T-helper 2 cell treated with Interferon-gamma antibody and Interleukin-4, amounts not matched to agents 5 μg/mL and 100 μg/mL, for 36 hours (primary cell): Measurements from ENCODE around the gene C16orf92.
"Not testable (repeated sequence)": the region's sequence is repeated elsewhere in the genome, so short reads cannot be mapped to it uniquely, and the experiment has no call there.

Experiments used
- DNase-seq: peaks from one replicate; pipeline ENCODE4 v3.0.0; 2021; ENCODE audit warnings: low spot score
- H3K27ac Mint-ChIP-seq: one replicate; pipeline ENCODE4 v1.8.0; 2021; ENCODE audit warnings: mild to moderate bottlenecking, mixed read lengths
- H3K27me3 Mint-ChIP-seq: one replicate; pipeline ENCODE4 v1.8.0; 2021; ENCODE audit warnings: low read depth, mixed read lengths
- H3K36me3 Mint-ChIP-seq: one replicate; pipeline ENCODE4 v1.8.0; 2021; ENCODE audit warnings: low read depth, mixed read lengths
- H3K4me1 Mint-ChIP-seq: one replicate; pipeline ENCODE4 v1.8.0; 2021; ENCODE audit warnings: low read depth, mixed read lengths
- H3K4me3 Mint-ChIP-seq: one replicate; pipeline ENCODE4 v1.8.0; 2022; ENCODE audit warnings: mild to moderate bottlenecking, moderate library complexity, mixed read lengths
- H3K9me3 Mint-ChIP-seq: one replicate; pipeline ENCODE4 v1.8.0; 2021; ENCODE audit warnings: mixed read lengths

C16orf92 gene

DNA sequence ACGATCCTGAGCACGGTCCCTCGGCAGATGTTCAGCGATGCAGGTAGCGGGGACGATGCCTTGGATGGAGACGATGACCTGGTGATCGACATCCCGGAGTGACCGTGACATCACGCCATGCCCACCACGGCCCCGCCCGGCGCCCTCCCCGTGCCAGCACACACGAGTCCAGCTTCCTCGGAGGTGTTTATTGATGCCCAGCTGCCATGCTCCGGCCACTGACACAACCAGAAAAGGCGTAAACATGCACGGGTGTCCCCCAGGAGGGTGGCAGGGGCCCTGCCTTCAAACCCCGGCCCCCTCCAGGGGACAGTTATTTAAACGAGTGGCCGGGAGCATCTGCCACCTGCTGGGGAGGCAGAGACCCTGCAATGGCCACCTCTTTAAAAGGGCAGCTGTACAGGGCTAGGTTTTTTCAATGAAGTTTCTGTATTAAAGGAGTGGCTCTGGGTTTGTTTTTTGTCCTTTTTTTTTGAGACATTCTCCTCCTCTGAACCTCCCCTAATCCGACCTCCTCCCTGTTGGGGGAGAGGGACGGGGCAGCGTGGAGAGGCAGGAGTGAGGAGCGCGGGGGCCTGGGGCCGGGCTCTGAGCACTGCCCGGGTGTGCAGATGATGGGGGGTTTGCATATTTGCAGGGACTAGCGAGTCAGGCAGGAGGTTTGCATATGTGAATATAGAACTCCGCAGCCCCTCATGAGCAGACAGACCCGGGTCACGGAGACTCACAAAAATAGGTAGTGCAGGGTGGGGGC is 17.5 kb upstream of the C16orf92 start:
- DNase-seq: no peak
- H3K27me3 Mint-ChIP-seq: peaks cover 14% of the 10 kb centered on the region
- H3K27ac Mint-ChIP-seq: no peak overlapping the region
- peaks cover 16% of the 10 kb centered on the region for H3K36me3 Mint-ChIP-seq
- no peak overlapping the region for H3K4me3 Mint-ChIP-seq
- peaks cover 1% of the 10 kb centered on the region for H3K4me1 Mint-ChIP-seq
- H3K9me3 Mint-ChIP-seq: no peaks in the 10 kb centered on the region

GRCh38 chr16:30006095-30006473 is 16.9 kb upstream of the C16orf92 start:
- no peak overlapping the region for H3K4me3 Mint-ChIP-seq
- H3K4me1 Mint-ChIP-seq: peaks cover 2% of the 10 kb centered on the region
- H3K9me3 Mint-ChIP-seq: no peaks in the 10 kb centered on the region
- no peak for DNase-seq
- peaks cover 15% of the 10 kb centered on the region for H3K36me3 Mint-ChIP-seq
- peaks cover 16% of the 10 kb centered on the region for H3K27me3 Mint-ChIP-seq
- no peak overlapping the region for H3K27ac Mint-ChIP-seq

GRCh38 chr16:30006659-30007377 is 16.2 kb upstream of the C16orf92 start:
- no peak for DNase-seq

GRCh38 chr16:30007378-30007895 is 15.6 kb upstream of the C16orf92 start:
- Mint-ChIP-seq H3K36me3 (peaks cover 8% of the 10 kb centered on the region), H3K4me1 (peaks cover 4% of the 10 kb centered on the region), H3K4me3 (no peak overlapping the region), H3K27me3 (peaks cover 26% of the 10 kb centered on the region), H3K27ac (no peak overlapping the region), H3K9me3 (no peaks in the 10 kb centered on the region)
- no peak for DNase-seq

More at GRCh38 chr16:30006659-30007377, 16.2 kb upstream of the C16orf92 start:
- Mint-ChIP-seq H3K27ac (no peak overlapping the region), H3K36me3 (peaks cover 14% of the 10 kb centered on the region), H3K4me1 (peaks cover 2% of the 10 kb centered on the region), H3K4me3 (no peak overlapping the region), H3K27me3 (peaks cover 20% of the 10 kb centered on the region), H3K9me3 (no peaks in the 10 kb centered on the region)

DNA sequence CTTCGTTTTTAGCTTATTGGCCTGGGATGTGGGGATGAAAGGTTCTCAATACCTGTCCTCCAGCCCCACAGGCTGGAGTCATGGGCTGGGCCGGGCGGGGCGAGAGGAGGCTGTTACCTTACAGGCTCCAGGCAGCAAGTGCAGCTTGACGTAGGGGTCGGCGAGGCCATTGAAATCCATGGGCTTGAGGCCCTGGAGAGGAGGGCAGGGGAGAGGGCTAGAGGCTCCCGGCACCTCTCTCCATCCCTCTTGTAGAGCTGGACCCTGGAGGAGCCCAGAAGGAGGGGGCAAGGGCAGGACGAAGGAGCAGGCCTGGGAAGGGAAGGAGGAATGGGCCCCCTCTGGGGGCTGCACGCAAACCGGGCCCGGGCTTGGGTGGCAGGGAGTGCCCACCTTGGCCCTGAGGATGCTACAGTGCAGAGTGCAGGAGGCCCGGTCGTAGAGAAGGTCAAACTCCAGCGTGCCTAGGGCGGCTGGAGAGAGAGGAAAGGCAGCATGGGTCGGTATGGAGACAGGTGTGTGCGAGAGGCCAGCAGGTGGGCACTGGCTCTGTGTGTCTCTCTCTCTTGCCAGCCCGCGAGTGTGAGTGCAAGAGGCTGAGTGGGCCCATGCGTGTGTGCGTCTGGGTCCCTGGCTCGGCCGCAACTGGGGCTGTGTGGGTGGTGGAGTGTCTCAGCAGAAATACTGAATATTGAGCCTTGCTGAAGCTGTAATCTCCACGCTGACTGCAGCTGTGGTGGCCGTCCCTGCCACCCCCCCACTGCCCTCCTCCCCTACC is 13.7 kb upstream of the C16orf92 start:
- H3K4me1 Mint-ChIP-seq: peaks cover 4% of the 10 kb centered on the region
- H3K36me3 Mint-ChIP-seq: peaks cover 2% of the 10 kb centered on the region
- no peak overlapping the region for H3K27ac Mint-ChIP-seq
- peak overlapping the region; percentile 24 for H3K4me3 Mint-ChIP-seq
- H3K27me3 Mint-ChIP-seq: peaks cover 35% of the 10 kb centered on the region
- DNase-seq: no peak
- H3K9me3 Mint-ChIP-seq: no peaks in the 10 kb centered on the region

GRCh38 chr16:30009990-30010843 is 12.8 kb upstream of the C16orf92 start:
- Mint-ChIP-seq H3K4me1 (peaks cover 4% of the 10 kb centered on the region), H3K27me3 (peaks cover 40% of the 10 kb centered on the region), H3K27ac (no peak overlapping the region), H3K36me3 (peaks cover 2% of the 10 kb centered on the region), H3K4me3 (peak overlapping the region; percentile 72), H3K9me3 (no peaks in the 10 kb centered on the region)
- no peak for DNase-seq

DNA sequence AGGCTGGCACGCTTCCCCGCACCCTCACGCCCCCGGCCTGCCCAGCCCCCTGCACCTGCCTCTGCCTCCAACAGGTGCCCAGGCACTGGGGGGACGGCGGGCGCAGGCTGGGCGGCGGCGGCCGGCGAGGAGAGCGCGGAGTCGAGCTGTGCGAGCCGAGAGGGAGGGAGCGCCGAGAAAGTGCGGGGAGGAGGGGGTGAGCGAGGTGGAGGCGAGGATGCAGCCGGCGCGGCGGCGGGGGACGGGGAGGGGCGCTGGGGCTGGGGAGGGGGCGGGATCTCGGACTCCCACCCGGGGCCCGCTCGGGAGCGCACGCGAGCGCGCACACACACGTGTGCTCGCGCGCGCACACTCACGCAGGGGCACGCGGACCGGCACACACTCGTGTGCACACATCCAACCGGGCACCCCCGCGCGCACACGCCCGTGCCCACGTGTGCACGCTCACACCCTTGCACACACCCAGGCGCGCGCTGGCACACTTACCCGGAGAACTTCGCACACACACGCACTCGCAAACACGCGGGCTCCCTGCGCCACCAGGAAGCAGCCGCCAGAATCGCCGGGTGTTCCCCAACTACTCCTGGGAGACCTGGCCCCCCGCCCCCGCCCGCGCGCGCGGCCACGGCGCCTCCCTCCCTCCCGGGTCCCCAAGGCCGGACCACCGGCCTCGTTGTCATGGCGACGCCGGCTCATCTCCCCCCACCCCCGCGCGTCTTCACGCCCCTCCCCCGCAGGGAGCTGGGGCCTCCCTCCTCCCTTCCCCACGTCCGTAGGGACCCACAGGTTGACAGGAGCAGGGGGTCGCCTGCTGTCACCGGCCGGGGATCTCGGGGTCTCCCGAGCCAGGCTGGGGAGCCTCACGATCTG is 11.9 kb upstream of the C16orf92 start, which contains the start of gene DOC2A:
TSS of gene DOC2A (minus strand) at position 184 of the 870 bp plus-strand sequence. CDS start 805 bp downstream, outside the sequence.
- H3K36me3 Mint-ChIP-seq: peaks cover 2% of the 10 kb centered on the region
- peak within 1 kb of the TSS; percentile 80 for H3K4me3 Mint-ChIP-seq
- no peaks in the 10 kb centered on the region for H3K9me3 Mint-ChIP-seq
- no peak for DNase-seq
- peaks cover 4% of the 10 kb centered on the region for H3K4me1 Mint-ChIP-seq
- peaks cover 45% of the 10 kb centered on the region for H3K27me3 Mint-ChIP-seq
- H3K27ac Mint-ChIP-seq: no peak within 1 kb of the TSS

- no peak for DNase-seq
- Mint-ChIP-seq H3K27ac (no peak overlapping the region), H3K36me3 (peaks cover 2% of the 10 kb centered on the region), H3K4me3 (peak overlapping the region; percentile 80), H3K9me3 (no peaks in the 10 kb centered on the region), H3K4me1 (peaks cover 4% of the 10 kb centered on the region), H3K27me3 (peaks cover 48% of the 10 kb centered on the region)
These were observed 11.1 kb upstream of the C16orf92 start for GRCh38 chr16:30011714-30012504.

DNA sequence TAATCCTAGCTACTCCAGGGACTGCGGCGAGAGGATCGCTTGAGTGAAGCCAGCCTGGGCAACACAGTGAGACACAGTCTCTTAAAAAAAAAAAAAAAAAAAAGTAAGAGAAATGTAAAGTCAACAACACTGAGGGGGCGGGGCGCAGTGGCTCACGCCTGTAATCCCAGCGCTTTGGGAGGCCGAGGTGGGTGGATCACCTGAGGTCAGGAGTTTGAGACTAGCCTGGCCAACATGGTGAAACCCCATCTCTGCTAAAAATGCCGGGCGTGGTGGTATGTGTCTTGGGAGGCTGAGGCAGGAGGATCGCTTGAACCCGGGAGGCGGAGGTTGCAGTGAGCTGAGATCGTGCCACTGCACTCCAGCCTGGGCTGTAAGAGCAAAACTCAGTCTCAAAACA is 10.4 kb upstream of the C16orf92 start:
- peaks cover 48% of the 10 kb centered on the region for H3K27me3 Mint-ChIP-seq
- H3K4me1 Mint-ChIP-seq, H3K9me3 Mint-ChIP-seq, DNase-seq, H3K27ac Mint-ChIP-seq, H3K36me3 Mint-ChIP-seq, H3K4me3 Mint-ChIP-seq: not testable (repeated sequence)

DNA sequence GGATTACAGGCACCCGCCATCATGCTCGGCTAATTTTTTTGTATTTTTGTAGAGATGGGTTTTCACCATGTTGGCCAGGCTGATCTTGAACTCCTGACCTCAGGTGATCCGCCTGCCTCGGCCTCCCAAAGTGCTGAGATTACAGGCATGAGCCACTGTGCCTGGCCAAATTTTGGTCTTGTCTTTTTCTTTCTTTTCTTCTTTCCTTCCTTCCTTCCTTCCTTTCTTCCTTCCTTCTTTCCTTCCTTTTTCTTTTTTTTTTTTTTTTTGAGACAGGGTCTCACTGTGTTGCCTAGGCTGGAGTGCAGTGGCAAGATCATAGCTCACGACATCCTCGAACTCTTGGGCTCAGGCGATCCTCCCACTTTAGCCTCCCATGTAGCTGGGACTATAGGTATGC is 7.5 kb upstream of the C16orf92 start:
- not testable (repeated sequence) for H3K9me3 Mint-ChIP-seq, H3K36me3 Mint-ChIP-seq, H3K4me1 Mint-ChIP-seq, DNase-seq, H3K4me3 Mint-ChIP-seq, H3K27ac Mint-ChIP-seq
- peaks cover 44% of the 10 kb centered on the region for H3K27me3 Mint-ChIP-seq

- DNase-seq: no peak
- Mint-ChIP-seq H3K9me3 (no peaks in the 10 kb centered on the region), H3K27ac (no peak overlapping the region), H3K36me3 (no peaks in the 10 kb centered on the region), H3K27me3 (peaks cover 45% of the 10 kb centered on the region), H3K4me1 (peaks cover 9% of the 10 kb centered on the region), H3K4me3 (no peak overlapping the region)
These were observed 6.3 kb upstream of the C16orf92 start for GRCh38 chr16:30016555-30017276.
